HL-60 (cell line): ENCODE data around the gene PACS1.

Source experiments
- DNase-seq, 2 experiments: peaks; one replicate each; pipeline ENCODE4 v3.0.0-alpha.2; 2010 to 2020; ENCODE audit warnings: low read depth in 1 of 2, low spot score in 1 of 2
- H3K27ac ChIP-seq: fragments of 250-450 bp; sonication (Bioruptor Pico); replicated peaks from 2 replicates; pipeline ENCODE4 v1.5.1; 2020; ENCODE audit warnings: mild to moderate bottlenecking, moderate library complexity
- H3K27me3 ChIP-seq: fragments of 250-450 bp; sonication (Bioruptor Pico); 2 replicates; pipeline ENCODE4 v1.5.1; 2021; ENCODE audit warnings: mild to moderate bottlenecking, moderate library complexity; ENCODE audit not compliant: insufficient read depth, poor library complexity, severe bottlenecking
- H3K4me3 ChIP-seq: replicated peaks from 2 replicates; pipeline ENCODE4 v1.5.1; 2011; ENCODE audit warnings: mild to moderate bottlenecking, control low read depth, low read length; ENCODE audit not compliant: insufficient read depth
- CTCF ChIP-seq: IDR thresholded peaks from one replicate; pipeline ENCODE4 v1.5.1; 2011; ENCODE audit warnings: low read length, control low read depth, inconsistent platforms; ENCODE audit not compliant: insufficient read depth
- GABPA ChIP-seq: IDR thresholded peaks from 2 replicates; pipeline ENCODE4 v1.6.1; 2012; ENCODE audit warnings: low read depth
- POLR2AphosphoS5 ChIP-seq: IDR thresholded peaks from 2 replicates; pipeline ENCODE4 v1.6.1; 2012; ENCODE audit warnings: low read depth
- REST ChIP-seq: IDR thresholded peaks from 2 replicates; pipeline ENCODE4 v1.6.1; 2012; ENCODE audit warnings: low read depth; ENCODE audit not compliant: insufficient replicate concordance
- SPI1 ChIP-seq: IDR thresholded peaks from 2 replicates; pipeline ENCODE4 v1.6.1; 2012; ENCODE audit warnings: low read depth, mild to moderate bottlenecking, borderline replicate concordance

The PACS1 gene

GRCh38 chr11:66233301-66233700 is 163.2 kb downstream of the PACS1 start:
- Histone ChIP-seq H3K27ac (no peak overlapping the region), H3K4me3 (no peak overlapping the region), H3K27me3 (no peaks in the 10 kb centered on the region)
- no peak for DNase-seq
- TF ChIP-seq SPI1: no peak
- no peak for TF ChIP-seq GABPA
- TF ChIP-seq POLR2AphosphoS5: no peak
- TF ChIP-seq REST: no peak
- TF ChIP-seq CTCF: no peak

GRCh38 chr11:66235141-66235540 is 165.1 kb downstream of the PACS1 start:
- TF ChIP-seq POLR2AphosphoS5 (no peak), SPI1 (no peak), CTCF (no peak), GABPA (no peak), REST (no peak)
- H3K27ac ChIP-seq: no peak overlapping the region

GRCh38 chr11:66237867-66238266 is 167.8 kb downstream of the PACS1 start:
- H3K27ac ChIP-seq: no peak overlapping the region
- TF ChIP-seq SPI1: no peak
- no peak for TF ChIP-seq CTCF
- no peak for TF ChIP-seq POLR2AphosphoS5
- TF ChIP-seq GABPA: no peak
- TF ChIP-seq REST: no peak
- no peak overlapping the region for H3K4me3 ChIP-seq
- DNase-seq: no peak
- H3K27me3 ChIP-seq: no peaks in the 10 kb centered on the region

More at GRCh38 chr11:66235141-66235540, 165.1 kb downstream of the PACS1 start:
- Histone ChIP-seq H3K4me3 (no peak overlapping the region), H3K27me3 (no peaks in the 10 kb centered on the region)
- DNase-seq: no peak
